HG03460 (cell line): ENCODE results near the gene ARHGAP42.
"Not testable (repeated sequence)": the region's sequence is repeated elsewhere in the genome, so short reads cannot be mapped to it uniquely, and the experiment has no call there.

ENCODE experiments used
- ATAC-seq: cut with Tn5 transposase; IDR thresholded peaks from one replicate; pipeline ENCODE4 v1.9.1; 2021; ENCODE audit not compliant: unreplicated experiment

ARHGAP42 gene

GRCh38 chr11:100866453-100866852 lies 179.4 kb downstream of the ARHGAP42 start:
- no peak for ATAC-seq

GRCh38 chr11:100867606-100868005 lies 180.5 kb downstream of the ARHGAP42 start:
- ATAC-seq, result no peak

GRCh38 chr11:100869328-100869727 lies 182.2 kb downstream of the ARHGAP42 start:
- ATAC-seq, result no peak

GRCh38 chr11:100870138-100870537 lies 183.1 kb downstream of the ARHGAP42 start:
- ATAC-seq, result no peak

- no peak for ATAC-seq
Measured at GRCh38 chr11:100872951-100873740, 186.1 kb downstream of the ARHGAP42 start.

- ATAC-seq, result no peak
Measured at GRCh38 chr11:100874203-100874602, 187.1 kb downstream of the ARHGAP42 start.

- ATAC-seq, result no peak
Measured at GRCh38 chr11:100875521-100875869, 188.4 kb downstream of the ARHGAP42 start.

GRCh38 chr11:100876815-100877520 lies 189.9 kb downstream of the ARHGAP42 start:
- ATAC-seq, result peak; percentile 87

- ATAC-seq, result no peak
Measured at GRCh38 chr11:100878474-100878873, 191.4 kb downstream of the ARHGAP42 start.

GRCh38 chr11:100882957-100883356 lies 195.9 kb downstream of the ARHGAP42 start:
- ATAC-seq, result no peak

- no peak for ATAC-seq
Measured at GRCh38 chr11:100883830-100884229, 196.7 kb downstream of the ARHGAP42 start.

GRCh38 chr11:100887659-100888058 lies 200.6 kb downstream of the ARHGAP42 start:
- no peak for ATAC-seq

GRCh38 chr11:100888836-100889235 lies 201.7 kb downstream of the ARHGAP42 start:
- no peak for ATAC-seq

GRCh38 chr11:100889758-100890157 lies 202.7 kb downstream of the ARHGAP42 start:
- no peak for ATAC-seq

- ATAC-seq, result no peak
Measured at GRCh38 chr11:100890789-100891188, 203.7 kb downstream of the ARHGAP42 start.

- no peak for ATAC-seq
Measured at GRCh38 chr11:100892886-100893285, 205.8 kb downstream of the ARHGAP42 start.

GRCh38 chr11:100895449-100895848 lies 208.4 kb downstream of the ARHGAP42 start:
- no peak for ATAC-seq

- not testable (repeated sequence) for ATAC-seq
Measured at GRCh38 chr11:100895976-100896375, 208.9 kb downstream of the ARHGAP42 start.

GRCh38 chr11:100901471-100901870 lies 214.4 kb downstream of the ARHGAP42 start:
- not testable (repeated sequence) for ATAC-seq

GRCh38 chr11:100902454-100903141 lies 215.5 kb downstream of the ARHGAP42 start:
- ATAC-seq, result no peak

- no peak for ATAC-seq
Measured at GRCh38 chr11:100903284-100903683, 216.2 kb downstream of the ARHGAP42 start.

- ATAC-seq, result no peak
Measured at GRCh38 chr11:100905684-100906083, 218.6 kb downstream of the ARHGAP42 start.
